H1 (cell line): Measurements from ENCODE around the gene MIPOL1. TPM values are rescaled to one million over a fixed set of nuclear protein-coding genes. Genes with fewer than 3 reads are reported as not detected.

ENCODE experiments used
- BCL11A ChIP-seq, 2 experiments: IDR thresholded peaks; one replicate each; pipeline ENCODE4 v1.6.1; 2011; ENCODE audit warnings: low read depth in 2 of 2, low read length in 2 of 2, mild to moderate bottlenecking in 2 of 2
- CBX8 ChIP-seq: fragments of 300-800, 300-1000 bp; sonication (generic); IDR thresholded peaks from 2 replicates; pipeline ENCODE4 v1.7.1; 2016; ENCODE audit warnings: low read depth, low read length, borderline replicate concordance
- GTF2F1 ChIP-seq: IDR thresholded peaks from 2 replicates; pipeline ENCODE4 v1.6.1; 2012; ENCODE audit warnings: low read depth, low read length, improper control_type of control experiment, borderline replicate concordance
- JUN ChIP-seq: IDR thresholded peaks from 2 replicates; pipeline ENCODE4 v1.6.1; 2011; ENCODE audit warnings: low read depth, mild to moderate bottlenecking, improper control_type of control experiment, low read length
- SP4 ChIP-seq: IDR thresholded peaks from 2 replicates; pipeline ENCODE4 v1.6.1; 2012; ENCODE audit warnings: low read length, inconsistent platforms
- polyA plus RNA-seq, 7 experiments: library from polyadenylated mRNA; depleted of rRNA in 3 of 7; stranded (reverse) in 5 of 7; unstranded in 2 of 7; fragments of >200 nt in 5 of 7; fragments of 200-250 nt in 2 of 7; gene quantifications; 1 replicate in 5 of 7; 2 replicates in 1 of 7; 4 replicates in 1 of 7; pipeline versions ENCODE4 v1.2.1 to v1.2.3, GENCODE V29; 2011 to 2013; ENCODE audit warnings: missing spikeins in 2 of 7, mixed read lengths in 2 of 7
- total RNA-seq: library from RNA; stranded (reverse); fragmentation: NEBNext Ultra II Directional; extraction: Animal tissue kit (Norgen Biotek cat#: 25700); gene quantifications from 2 replicates; pipeline ENCODE4 v1.2.1, GENCODE V29; 2021

MIPOL1 gene
- total and polyA plus RNA-seq, 2 of the 8 experiments (the other 6 are each of a cell fraction or from before 2014, with no cell fraction given), result 2.8 to 23.9 TPM

DNA sequence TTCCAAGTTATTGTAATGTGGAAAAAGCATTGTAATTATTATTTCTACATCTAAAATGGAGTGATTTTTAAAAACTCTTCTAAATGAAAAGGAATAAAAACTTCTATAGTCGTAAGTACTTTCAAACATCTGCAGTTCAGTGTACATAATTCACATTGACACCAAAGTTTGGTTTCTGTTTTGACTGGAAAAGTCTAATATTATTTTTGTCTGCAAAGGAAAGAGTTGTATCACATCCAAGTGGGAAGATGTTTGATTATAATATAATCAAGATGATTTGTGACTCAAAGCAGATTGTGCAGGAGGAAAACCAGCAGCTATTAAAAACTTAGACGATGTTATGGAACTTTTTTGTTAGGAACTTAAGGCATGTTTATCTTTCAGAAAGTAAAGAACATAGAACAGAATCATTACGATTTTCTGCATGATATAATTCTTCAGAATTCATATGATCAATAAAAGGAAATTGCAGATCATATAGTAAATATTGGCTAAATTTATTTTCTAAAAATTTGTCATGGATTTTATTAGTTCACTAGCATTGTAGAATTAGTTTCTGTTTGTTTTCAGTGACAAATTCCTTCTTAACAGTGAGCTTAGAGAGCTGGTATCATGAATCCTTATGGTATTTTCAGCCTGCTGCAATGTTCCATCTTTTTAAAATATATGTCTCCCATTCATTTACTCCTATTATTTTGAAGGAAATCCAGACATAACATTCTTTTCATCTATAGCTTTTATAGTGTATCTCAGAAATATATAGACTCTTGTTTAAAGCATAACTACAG is 145.8 kb downstream of the MIPOL1 start (continued):
- TF ChIP-seq CBX8 (no peak), BCL11A (IDR thresholded peaks at IDR 0.05; ENCODE audit: low read depth in 2 of 2, low read length in 2 of 2) (no peak), JUN (no peak), GTF2F1 (no peak), SP4 (no peak)
